HCT116 (cell line): Measurements from ENCODE around the gene CAMSAP3.

Experiments
- CTCF ChIP-seq, 3 experiments: fragments of 200-600 bp in 1 of 3; sonication (generic) in 1 of 3; IDR thresholded peaks in 2 of 3; conservative IDR thresholded peaks in 1 of 3; 2 replicates each; pipeline ENCODE4 v1.5.1; 2012 to 2017; ENCODE audit warnings: low read depth in 2 of 3, low read length in 2 of 3, antibody characterized with exemption in 1 of 3, borderline replicate concordance in 1 of 3, control low read depth in 1 of 3, mild to moderate bottlenecking in 1 of 3, mixed read lengths in 1 of 3, mixed run types in 1 of 3, moderate library complexity in 1 of 3; ENCODE audit not compliant: insufficient read depth in 1 of 3
- POLR2AphosphoS5 ChIP-seq: IDR thresholded peaks from 2 replicates; pipeline ENCODE4 v1.6.1; 2011; ENCODE audit warnings: mild to moderate bottlenecking, low read depth, low read length, moderate library complexity

- TF ChIP-seq POLR2AphosphoS5, result no peak
- no peak for TF ChIP-seq CTCF (IDR thresholded peaks at IDR 0.05 in 2 of 3, conservative IDR thresholded peaks at IDR 0.05 in 1 of 3; ENCODE audit: borderline replicate concordance in 1 of 3, insufficient read depth in 1 of 3, low read depth in 2 of 3, low read length in 2 of 3)
These were observed 21.5 kb downstream of the CAMSAP3 start for GRCh38 chr19:7617172-7617571.
